Coronary artery (tissue), 2 donors: ENCODE data around the gene CCDC51.

Experiments used
- DNase-seq: peaks from one replicate; pipeline ENCODE4 v3.0.0-alpha.2; 2017; ENCODE audit warnings: low spot score
- H3K27ac ChIP-seq, 2 donors: fragments of 200-600 bp; sonication (generic); one replicate each; pipeline ENCODE4 v1.5.1; 2016 to 2019
- H3K4me3 ChIP-seq: fragments of 200-600 bp; sonication (generic); 2 replicates; pipeline ENCODE4 v1.5.1; 2016; ENCODE audit warnings: mild to moderate bottlenecking, moderate library complexity
- CTCF ChIP-seq: fragments of 200-600 bp; sonication (generic); IDR thresholded peaks from one replicate; pipeline ENCODE4 v1.5.1; 2019; ENCODE audit warnings: antibody characterized with exemption

The CCDC51 gene

GRCh38 chr3:48418651-48419050 is 21.3 kb downstream of the CCDC51 start:
- Histone ChIP-seq H3K27ac (peak overlapping the region in 1 of 2 donors; percentile 16), H3K4me3 (no peak overlapping the region)
- DNase-seq: no peak
- TF ChIP-seq CTCF: no peak

- H3K27ac ChIP-seq: peak overlapping the region in 1 of 2 donors; percentile 16
- H3K4me3 ChIP-seq: no peak overlapping the region
- TF ChIP-seq CTCF: no peak
- no peak for DNase-seq
Measured at GRCh38 chr3:48418140-48418539, 21.8 kb downstream of the CCDC51 start.

- no peak for DNase-seq
Measured at GRCh38 chr3:48417529-48418108, 22.3 kb downstream of the CCDC51 start.

GRCh38 chr3:48416546-48416945 is 23.4 kb downstream of the CCDC51 start:
- Histone ChIP-seq H3K27ac (no peak overlapping the region), H3K4me3 (no peak overlapping the region)
- DNase-seq: no peak
- TF ChIP-seq CTCF: no peak

More at GRCh38 chr3:48417529-48418108, 22.3 kb downstream of the CCDC51 start:
- peak overlapping the region in 1 of 2 donors; percentile 16 for H3K27ac ChIP-seq
- no peak for TF ChIP-seq CTCF
- H3K4me3 ChIP-seq: no peak overlapping the region

GRCh38 chr3:48416091-48416505 is 23.8 kb downstream of the CCDC51 start:
- DNase-seq: no peak
- Histone ChIP-seq H3K27ac (peak overlapping the region in 1 of 2 donors; percentile 85), H3K4me3 (no peak overlapping the region)
- no peak for TF ChIP-seq CTCF

- H3K27ac ChIP-seq: peak overlapping the region; percentile 28 to 85
- DNase-seq: no peak
- no peak for TF ChIP-seq CTCF
- H3K4me3 ChIP-seq: no peak overlapping the region
Measured at GRCh38 chr3:48415251-48415953, 24.5 kb downstream of the CCDC51 start.
